ENCODE measurements around the gene SMAD4. TPM values are rescaled to one million over a fixed set of nuclear protein-coding genes. Genes with fewer than 3 reads are reported as not detected.

SMAD4 gene
- total and polyA plus RNA-seq, 2 of the 8 experiments (the other 6 are each of a cell fraction or from before 2014, with no cell fraction given): 86.5 to 139 TPM

- no peak overlapping the region for H3K14ac ChIP-seq (ENCODE audit: insufficient read length)
- no peak overlapping the region for H2BK12ac ChIP-seq (ENCODE audit: low read depth, low read length)
- no peaks in the 10 kb centered on the region for H3K23me2 ChIP-seq (ENCODE audit: low read depth, low read length)
- H3K4me1 ChIP-seq (replicated peaks in 1 of 4; ENCODE audit: control insufficient read depth in 3 of 4, insufficient read depth in 4 of 4, low read length in 3 of 4): no peaks in the 10 kb centered on the region
- no peak overlapping the region for H3K4me2 ChIP-seq (ENCODE audit: insufficient read depth in 1 of 2, low read depth in 2 of 2, low read length in 2 of 2)
- no peak overlapping the region for H4K8ac ChIP-seq (ENCODE audit: extremely low read depth, insufficient read depth, low read length)
- H3K56ac ChIP-seq (replicated peaks; ENCODE audit: insufficient read length, low read depth, low read length): no peak overlapping the region
- POLR2A ChIA-PET (ENCODE audit: partially characterized antibody): interaction anchor here (1.0 kb wide), 1 partner anchor 47 kb away, joined by 3 read pairs; the partner anchor contains the start of gene SMAD4
- H3K9me3 ChIP-seq (ENCODE audit: insufficient read depth in 2 of 2, low read depth in 1 of 2, low read length in 1 of 2): peaks cover 8% of the 10 kb centered on the region in 2 experiments
- WGBS, 2 experiments (ENCODE audit: extremely low coverage in 1 of 2, insufficient coverage in 1 of 2, insufficient read length in 1 of 2, insufficient replicate concordance in 2 of 2, low coverage in 1 of 2, low lambda C conversion rate in 2 of 2, missing lambda C conversion rate in 1 of 2): 89% methylated on average over 8 of the region's 8 CpGs; no CpG with 5 or more reads in 1 of the 2 experiments
- no peak overlapping the region for H3K9ac ChIP-seq (replicated peaks in 1 of 4; ENCODE audit: extremely low read depth in 1 of 4, low read depth in 3 of 4, low read length in 3 of 4)
- H3K27ac ChIP-seq (ENCODE audit: low read depth, low read length): no peak overlapping the region
- H2AFZ ChIP-seq (ENCODE audit: low read length): no peak overlapping the region
- H2AK5ac ChIP-seq (ENCODE audit: low read depth, low read length): no peak overlapping the region
- no peak overlapping the region for H3K4ac ChIP-seq (replicated peaks; ENCODE audit: insufficient read length, low read depth, low read length)
- no peak overlapping the region for H4K5ac ChIP-seq (ENCODE audit: insufficient read length, low read depth, low read length)
- no peak overlapping the region for H3K4me3 ChIP-seq (ENCODE audit: extremely low read depth in 1 of 4, insufficient read depth in 2 of 4, low read depth in 3 of 4, low read length in 4 of 4)
- no peaks in the 10 kb centered on the region for H4K20me1 ChIP-seq (replicated peaks in 1 of 2; ENCODE audit: control insufficient read depth in 1 of 2, insufficient read depth in 2 of 2, low read length in 2 of 2)
- no peak for DNase-seq (ENCODE audit: low read depth in 1 of 2, low spot score in 2 of 2)
- CTCF ChIA-PET (ENCODE audit: partially characterized antibody): interaction anchor here (1.2 kb wide), 1 partner anchor 8 kb away, joined by 4 read pairs; no protein-coding TSS in a partner anchor
- no peaks in the 10 kb centered on the region for H3K79me1 ChIP-seq (ENCODE audit: low read depth, low read length)
- H2BK120ac ChIP-seq (replicated peaks; ENCODE audit: low read depth, low read length): no peak overlapping the region
- no peak overlapping the region for H2BK20ac ChIP-seq (ENCODE audit: low read length)
- no peak overlapping the region for H2BK5ac ChIP-seq (ENCODE audit: low read depth, low read length)
- H3K27me3 ChIP-seq (replicated peaks in 1 of 4; ENCODE audit: control insufficient read depth in 3 of 4, extremely low read depth in 1 of 4, insufficient read depth in 3 of 4, low read length in 3 of 4): no peaks in the 10 kb centered on the region
- peak; percentile 19 for FAIRE-seq
- H3K23ac ChIP-seq (ENCODE audit: insufficient read length): no peak overlapping the region
- no peaks in the 10 kb centered on the region for H3K79me2 ChIP-seq (ENCODE audit: control insufficient read depth in 1 of 2, insufficient read depth in 2 of 2, low read length in 2 of 2)
- H3K18ac ChIP-seq (ENCODE audit: extremely low read depth, low read length): no peak overlapping the region
- no peak overlapping the region for H2BK15ac ChIP-seq (ENCODE audit: low read length)
- H4K91ac ChIP-seq (replicated peaks; ENCODE audit: insufficient read length, low read length): no peak overlapping the region
- H3K36me3 ChIP-seq (ENCODE audit: control insufficient read depth in 2 of 4, insufficient read depth in 4 of 4, low read length in 3 of 4): peaks cover 0 to 7% (median 1%) of the 10 kb centered on the region in 4 experiments; a peak in 3 of 8 replicates
- TF ChIP-seq ZNF274 (IDR thresholded peaks at IDR 0.05; ENCODE audit: borderline replicate concordance, extremely low read depth, low read length): no peak
- TF ChIP-seq JUND (IDR thresholded peaks at IDR 0.05; ENCODE audit: low read length): no peak
- TF ChIP-seq RXRA (IDR thresholded peaks at IDR 0.05; ENCODE audit: insufficient read depth, low read depth, low read length): no peak
- no peak for TF ChIP-seq FOSL1 (IDR thresholded peaks at IDR 0.05; ENCODE audit: insufficient read depth, low read depth, low read length)
- no peak for TF ChIP-seq CEBPB (IDR thresholded peaks at IDR 0.05; ENCODE audit: low read depth, low read length)
- TF ChIP-seq TBP (IDR thresholded peaks at IDR 0.05; ENCODE audit: low read depth, low read length): no peak
- TF ChIP-seq BRCA1 (IDR thresholded peaks at IDR 0.05; ENCODE audit: low read depth, low read length): no peak
- TF ChIP-seq BCL11A (IDR thresholded peaks at IDR 0.05; ENCODE audit: low read depth in 2 of 2, low read length in 2 of 2): no peak
- TF ChIP-seq EP300 (IDR thresholded peaks at IDR 0.05; ENCODE audit: borderline replicate concordance in 1 of 2, low read depth in 2 of 2, low read length in 2 of 2): no peak
- no peak for TF ChIP-seq CBX8 (IDR thresholded peaks at IDR 0.05; ENCODE audit: borderline replicate concordance, low read depth, low read length)
- no peak for TF ChIP-seq USF2 (IDR thresholded peaks at IDR 0.05; ENCODE audit: low read length)
- no peak for TF ChIP-seq RFX5 (IDR thresholded peaks at IDR 0.05; ENCODE audit: borderline replicate concordance, low read depth, low read length)
Observed at GRCh38 chr18:50982086-50982801, 47.8 kb upstream of the SMAD4 start.

All from H1 (cell line).